Psoas muscle (tissue), 8 donors: Measurements from ENCODE around the gene BCL11A. TPM values are rescaled to one million over a fixed set of nuclear protein-coding genes. Genes with fewer than 3 reads are reported as not detected.

Experiments used
- ATAC-seq, 4 donors: fragments of 200-7000 bp; cut with Tn5 transposase; one replicate each; pipeline ENCODE4 v1.9.1; 2020; ENCODE audit warnings: moderate library complexity in 3 of 4, mild to moderate bottlenecking in 2 of 4
- DNase-seq, 2 donors: peaks; one replicate each; pipeline ENCODE4 v3.0.0-alpha.2; 2020
- H3K27ac ChIP-seq: fragments of 200-600 bp; one replicate; pipeline ENCODE4 v1.8.0; 2022
- H3K27me3 ChIP-seq, 3 donors: fragments of 200-600 bp in 1 of 3; one replicate each; pipeline versions ENCODE4 v1.6.1 to v1.8.0; 2013 to 2022; ENCODE audit warnings: low read length in 2 of 3, mild to moderate bottlenecking in 2 of 3, moderate library complexity in 1 of 3; ENCODE audit not compliant: insufficient read depth in 3 of 3
- H3K36me3 ChIP-seq, 2 donors: fragments of 200-600 bp in 1 of 2; one replicate each; pipeline versions ENCODE4 v1.6.1 to v1.8.0; 2013 to 2022; ENCODE audit warnings: low read depth in 1 of 2, mild to moderate bottlenecking in 1 of 2, moderate library complexity in 1 of 2; ENCODE audit not compliant: insufficient read depth in 1 of 2
- H3K4me1 ChIP-seq: fragments of 200-600 bp; one replicate; pipeline ENCODE4 v1.8.0; 2022
- H3K4me3 ChIP-seq: fragments of 200-600 bp; one replicate; pipeline ENCODE4 v1.8.0; 2022; ENCODE audit warnings: mild to moderate bottlenecking
- H3K9me3 ChIP-seq: fragments of 200-600 bp; one replicate; pipeline ENCODE4 v1.8.0; 2022
- CTCF ChIP-seq: fragments of 200-600 bp; IDR thresholded peaks from one replicate; pipeline ENCODE4 v1.8.0; 2022; ENCODE audit warnings: antibody characterized with exemption
- WGBS, 3 donors: extraction: QIAGEN DNeasy Blood & Tissue Kit; methylation state at CpG; one replicate each; pipeline versions ENCODE4 v1.1.6 to v1.1.7; 2013; 5-methylcytosine and 5-hydroxymethylcytosine counted together
- intact Hi-C, 2 donors: fragments of 100-400 bp; cut with DNase I; formaldehyde crosslinking; loops; one replicate each; pipeline versions ENCODE4 v1.11.0 to v1.14.2; 2022
- polyA plus RNA-seq, 3 donors: library from polyadenylated mRNA; stranded (reverse); fragments of 200-250 nt; gene quantifications; one replicate each; pipeline ENCODE4 v1.2.3, GENCODE V29; 2013
- total RNA-seq, 4 donors: library from RNA; stranded (reverse); fragmentation: NEBNext Ultra II Directional in 2 of 4; extraction: Animal tissue kit (Norgen Biotek cat#: 25700) in 2 of 4; gene quantifications; one replicate each; pipeline versions ENCODE4 v1.2.1 to v1.2.4, GENCODE V29; 2021 to 2023
- donor health status: healthy with polysubstance abuse.
- donor health status: DM: no; HTN: no; CAD: no; lungs with moderate emphysema.
- donor health status: Bipolar disorder and iron deficiency.
- donor health status: healthy.
- donor health status: DM: yes; HTN: yes; CAD: no.
- donor health status: DM: no; HTN: no; CAD: no.
- donor health status: DM: no; HTN: no; CAD: no.
- donor health status: DM: yes; HTN: yes; CAD: no.

Gene BCL11A
- total and polyA plus RNA-seq, 7 donors = 0.01 to 0.66 (median 0.39) TPM; not detected in 1

GRCh38 chr2:60522462-60522861 lies 31.0 kb downstream of the BCL11A start:
- H3K4me1 ChIP-seq = no peaks in the 10 kb centered on the region
- H3K9me3 ChIP-seq = no peaks in the 10 kb centered on the region
- DNase-seq = no peak
- peaks cover 0 to 1% (median 0%) of the 10 kb centered on the region in 3 donors for H3K27me3 ChIP-seq
- ATAC-seq = no peak
- no peak overlapping the region for H3K4me3 ChIP-seq
- no peaks in the 10 kb centered on the region for H3K36me3 ChIP-seq
- intact Hi-C loops = no loop called here
- 57 to 65% (median 64%) methylated on average over 3 of the region's 3 CpGs for WGBS, 3 donors
- H3K27ac ChIP-seq = no peak overlapping the region
- TF ChIP-seq CTCF = no peak

- 74 to 86% (median 81%) methylated on average over 5 of the region's 5 CpGs for WGBS, 3 donors
- Histone ChIP-seq H3K27me3 (peaks cover 0 to 2% (median 0%) of the 10 kb centered on the region in 3 donors), H3K27ac (no peak overlapping the region), H3K36me3 (no peaks in the 10 kb centered on the region), H3K4me3 (no peak overlapping the region), H3K9me3 (no peaks in the 10 kb centered on the region), H3K4me1 (no peaks in the 10 kb centered on the region)
- ATAC-seq (no peak), DNase-seq (no peak)
- no peak for TF ChIP-seq CTCF
- intact Hi-C loops = no loop called here
Observed at GRCh38 chr2:60521626-60522025, 31.8 kb downstream of the BCL11A start.

- WGBS, 3 donors = 83 to 87% (median 87%) methylated on average over 9 of the region's 9 CpGs
- no peak for TF ChIP-seq CTCF
- Histone ChIP-seq H3K27me3 (peaks cover 0 to 2% (median 0%) of the 10 kb centered on the region in 3 donors), H3K4me3 (no peak overlapping the region), H3K9me3 (no peaks in the 10 kb centered on the region), H3K36me3 (no peaks in the 10 kb centered on the region), H3K27ac (no peak overlapping the region), H3K4me1 (no peaks in the 10 kb centered on the region)
- ATAC-seq = no peak
- intact Hi-C loops = no loop called here
- DNase-seq = no peak
Observed at GRCh38 chr2:60520917-60521539, 32.4 kb downstream of the BCL11A start.

GRCh38 chr2:60520151-60520876 lies 33.1 kb downstream of the BCL11A start:
- Histone ChIP-seq H3K4me3 (no peak overlapping the region), H3K27me3 (peaks cover 0 to 2% (median 0%) of the 10 kb centered on the region in 3 donors), H3K9me3 (no peaks in the 10 kb centered on the region), H3K36me3 (no peaks in the 10 kb centered on the region), H3K4me1 (no peaks in the 10 kb centered on the region), H3K27ac (no peak overlapping the region)
- no peak for TF ChIP-seq CTCF
- ATAC-seq = no peak
- 87 to 89% (median 89%) methylated on average over 8 of the region's 8 CpGs for WGBS, 3 donors
- intact Hi-C loops = no loop called here
- DNase-seq = no peak
